Upper lobe of left lung (tissue), 4 donors: ENCODE data around the gene NBR1.

Experiments
- EP300 ChIP-seq, 4 donors: sonication (generic); formaldehyde crosslinking; IDR thresholded peaks; one replicate each; pipeline ENCODE4 v1.5.1; 2017; ENCODE audit warnings: antibody characterized with exemption in 4 of 4, control low read depth in 2 of 4
- POLR2A ChIP-seq, 4 donors: fragments of 450-650 bp; IDR thresholded peaks; one replicate each; pipeline ENCODE4 v1.5.1; 2016 to 2017; ENCODE audit warnings: antibody characterized with exemption in 4 of 4, mild to moderate bottlenecking in 2 of 4
- POLR2AphosphoS5 ChIP-seq, 2 donors: sonication (generic); formaldehyde crosslinking; IDR thresholded peaks; one replicate each; pipeline ENCODE4 v1.5.1; 2017; ENCODE audit warnings: antibody characterized with exemption in 2 of 2
- TF ChIP-seq, protein P1 (sequence below), 6 experiments: fragments of 450-650 bp in 4 of 6; fragments of 200-600 bp in 2 of 6; sonication (generic) in 2 of 6; IDR thresholded peaks; one replicate each; pipeline ENCODE4 v1.5.1; 2016 to 2019; ENCODE audit warnings: antibody characterized with exemption in 6 of 6

DNA sequence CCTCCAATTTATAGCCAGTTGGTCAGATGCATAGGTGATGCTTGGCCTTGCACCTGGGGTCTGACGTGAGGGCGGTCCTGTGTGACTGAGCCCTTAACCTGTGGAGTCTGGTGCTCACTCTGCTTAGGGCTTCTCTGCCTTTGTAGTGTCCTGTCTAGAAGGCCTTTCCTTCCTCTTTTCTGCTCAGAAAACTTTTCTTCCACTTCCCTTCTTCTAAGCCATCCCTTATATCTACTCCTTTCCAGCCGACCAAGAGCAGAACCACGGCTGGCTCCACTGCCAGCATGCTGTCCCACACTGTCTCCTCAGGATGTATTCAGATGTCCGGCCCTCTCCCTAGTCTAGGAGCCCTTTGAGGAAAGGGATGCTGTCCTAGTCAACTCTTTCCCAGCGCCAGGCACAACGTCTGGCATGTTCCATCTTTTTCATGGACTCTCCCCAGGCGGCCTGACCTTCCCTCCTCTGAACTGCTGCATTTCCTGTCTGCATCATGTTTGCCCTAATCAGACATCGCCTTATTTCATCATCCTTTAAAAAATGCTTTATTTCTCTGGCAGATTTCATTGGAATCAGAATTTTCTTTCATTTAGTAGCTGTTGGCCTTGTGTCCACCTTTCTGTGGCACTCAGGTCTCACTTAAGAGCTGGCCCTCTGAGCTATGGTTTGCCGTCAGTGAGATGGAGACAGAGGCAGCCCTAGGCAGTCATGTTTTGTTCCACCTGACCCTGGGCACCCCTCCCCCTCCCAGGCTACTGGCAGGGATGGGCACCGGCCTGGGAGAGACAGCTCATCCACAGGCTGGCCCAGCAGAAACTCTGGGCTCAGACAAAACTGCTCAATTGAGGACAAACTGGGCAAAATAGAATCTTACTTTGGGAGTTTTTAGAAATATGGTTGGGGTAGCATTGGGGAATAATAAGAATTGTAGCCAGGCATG lies 30.4 kb upstream of the NBR1 start:
- TF ChIP-seq, protein P1, sequence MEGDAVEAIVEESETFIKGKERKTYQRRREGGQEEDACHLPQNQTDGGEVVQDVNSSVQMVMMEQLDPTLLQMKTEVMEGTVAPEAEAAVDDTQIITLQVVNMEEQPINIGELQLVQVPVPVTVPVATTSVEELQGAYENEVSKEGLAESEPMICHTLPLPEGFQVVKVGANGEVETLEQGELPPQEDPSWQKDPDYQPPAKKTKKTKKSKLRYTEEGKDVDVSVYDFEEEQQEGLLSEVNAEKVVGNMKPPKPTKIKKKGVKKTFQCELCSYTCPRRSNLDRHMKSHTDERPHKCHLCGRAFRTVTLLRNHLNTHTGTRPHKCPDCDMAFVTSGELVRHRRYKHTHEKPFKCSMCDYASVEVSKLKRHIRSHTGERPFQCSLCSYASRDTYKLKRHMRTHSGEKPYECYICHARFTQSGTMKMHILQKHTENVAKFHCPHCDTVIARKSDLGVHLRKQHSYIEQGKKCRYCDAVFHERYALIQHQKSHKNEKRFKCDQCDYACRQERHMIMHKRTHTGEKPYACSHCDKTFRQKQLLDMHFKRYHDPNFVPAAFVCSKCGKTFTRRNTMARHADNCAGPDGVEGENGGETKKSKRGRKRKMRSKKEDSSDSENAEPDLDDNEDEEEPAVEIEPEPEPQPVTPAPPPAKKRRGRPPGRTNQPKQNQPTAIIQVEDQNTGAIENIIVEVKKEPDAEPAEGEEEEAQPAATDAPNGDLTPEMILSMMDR (IDR thresholded peaks at IDR 0.05), result no peak
- TF ChIP-seq POLR2A (IDR thresholded peaks at IDR 0.05) (no peak), EP300 (IDR thresholded peaks at IDR 0.05) (no peak), POLR2AphosphoS5 (IDR thresholded peaks at IDR 0.05) (no peak)
